ENCODE results near the gene DUSP15. TPM values are rescaled to one million over a fixed set of nuclear protein-coding genes. Genes with fewer than 3 reads are reported as not detected.

The DUSP15 gene
- polyA plus RNA-seq, 1 donor from 2014 or later, result 62.7 TPM

GRCh38 chr20:31836853-31837608, 33.3 kb downstream of the DUSP15 start:
- no peak overlapping the region for H3K9ac ChIP-seq (ENCODE audit: low read length)
- H3K9me2 ChIP-seq (ENCODE audit: insufficient read depth, low read length), result no peaks in the 10 kb centered on the region
- H3K36me3 ChIP-seq (ENCODE audit: insufficient read depth, low read length), result no peaks in the 10 kb centered on the region
- TF ChIP-seq, protein P1, sequence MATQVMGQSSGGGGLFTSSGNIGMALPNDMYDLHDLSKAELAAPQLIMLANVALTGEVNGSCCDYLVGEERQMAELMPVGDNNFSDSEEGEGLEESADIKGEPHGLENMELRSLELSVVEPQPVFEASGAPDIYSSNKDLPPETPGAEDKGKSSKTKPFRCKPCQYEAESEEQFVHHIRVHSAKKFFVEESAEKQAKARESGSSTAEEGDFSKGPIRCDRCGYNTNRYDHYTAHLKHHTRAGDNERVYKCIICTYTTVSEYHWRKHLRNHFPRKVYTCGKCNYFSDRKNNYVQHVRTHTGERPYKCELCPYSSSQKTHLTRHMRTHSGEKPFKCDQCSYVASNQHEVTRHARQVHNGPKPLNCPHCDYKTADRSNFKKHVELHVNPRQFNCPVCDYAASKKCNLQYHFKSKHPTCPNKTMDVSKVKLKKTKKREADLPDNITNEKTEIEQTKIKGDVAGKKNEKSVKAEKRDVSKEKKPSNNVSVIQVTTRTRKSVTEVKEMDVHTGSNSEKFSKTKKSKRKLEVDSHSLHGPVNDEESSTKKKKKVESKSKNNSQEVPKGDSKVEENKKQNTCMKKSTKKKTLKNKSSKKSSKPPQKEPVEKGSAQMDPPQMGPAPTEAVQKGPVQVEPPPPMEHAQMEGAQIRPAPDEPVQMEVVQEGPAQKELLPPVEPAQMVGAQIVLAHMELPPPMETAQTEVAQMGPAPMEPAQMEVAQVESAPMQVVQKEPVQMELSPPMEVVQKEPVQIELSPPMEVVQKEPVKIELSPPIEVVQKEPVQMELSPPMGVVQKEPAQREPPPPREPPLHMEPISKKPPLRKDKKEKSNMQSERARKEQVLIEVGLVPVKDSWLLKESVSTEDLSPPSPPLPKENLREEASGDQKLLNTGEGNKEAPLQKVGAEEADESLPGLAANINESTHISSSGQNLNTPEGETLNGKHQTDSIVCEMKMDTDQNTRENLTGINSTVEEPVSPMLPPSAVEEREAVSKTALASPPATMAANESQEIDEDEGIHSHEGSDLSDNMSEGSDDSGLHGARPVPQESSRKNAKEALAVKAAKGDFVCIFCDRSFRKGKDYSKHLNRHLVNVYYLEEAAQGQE (IDR thresholded peaks at IDR 0.05; ENCODE audit: borderline replicate concordance), result no peak
- TF ChIP-seq RAD21 (conservative IDR thresholded peaks at IDR 0.05), result no peak
- H3K4me3 ChIP-seq (ENCODE audit: low read length), result no peak overlapping the region
- H3F3A ChIP-seq (ENCODE audit: insufficient read depth, low read length, poor library complexity, severe bottlenecking), result no peaks in the 10 kb centered on the region
- H3K27me3 ChIP-seq (ENCODE audit: insufficient read depth, low read depth, low read length), result no peaks in the 10 kb centered on the region
- no peaks in the 10 kb centered on the region for H4K20me1 ChIP-seq (ENCODE audit: insufficient read depth)
- no peak overlapping the region for H2AFZ ChIP-seq (ENCODE audit: low read depth, low read length)
- no peak overlapping the region for H3K27ac ChIP-seq (ENCODE audit: low read length)
- H3K9me3 ChIP-seq (ENCODE audit: low read length), result no peaks in the 10 kb centered on the region
- H3K4me2 ChIP-seq (ENCODE audit: low read length), result no peak overlapping the region
- H3K79me2 ChIP-seq (replicated peaks; ENCODE audit: insufficient read depth, low read length), result no peaks in the 10 kb centered on the region

GRCh38 chr20:31835977-31836852, 34.1 kb downstream of the DUSP15 start:
- H3K36me3 ChIP-seq (ENCODE audit: insufficient read depth, low read length), result no peaks in the 10 kb centered on the region
- H3K9me3 ChIP-seq (ENCODE audit: low read length), result no peaks in the 10 kb centered on the region
- H4K20me1 ChIP-seq (ENCODE audit: insufficient read depth), result no peaks in the 10 kb centered on the region
- TF ChIP-seq, protein P1 (IDR thresholded peaks at IDR 0.05; ENCODE audit: borderline replicate concordance), result no peak
- no peak for TF ChIP-seq MXI1 (conservative IDR thresholded peaks at IDR 0.05; ENCODE audit: poor library complexity, severe bottlenecking)
- no peak for TF ChIP-seq SMC3 (conservative IDR thresholded peaks at IDR 0.05; ENCODE audit: poor library complexity)
- TF ChIP-seq POLR2AphosphoS5 (IDR thresholded peaks at IDR 0.05), result no peak
- TF ChIP-seq RAD21 (conservative IDR thresholded peaks at IDR 0.05), result no peak
- H3K4me3 ChIP-seq (ENCODE audit: low read length), result no peak overlapping the region
- H2AFZ ChIP-seq (ENCODE audit: low read depth, low read length), result no peak overlapping the region
- H3K9ac ChIP-seq (ENCODE audit: low read length), result no peak overlapping the region
- H3K27me3 ChIP-seq (ENCODE audit: insufficient read depth, low read depth, low read length), result no peaks in the 10 kb centered on the region
- H3K9me2 ChIP-seq (ENCODE audit: insufficient read depth, low read length), result no peaks in the 10 kb centered on the region
- H3F3A ChIP-seq (ENCODE audit: insufficient read depth, low read length, poor library complexity, severe bottlenecking), result no peaks in the 10 kb centered on the region
- H3K4me2 ChIP-seq (ENCODE audit: low read length), result no peak overlapping the region
- no peaks in the 10 kb centered on the region for H3K79me2 ChIP-seq (replicated peaks; ENCODE audit: insufficient read depth, low read length)
- no peak overlapping the region for H3K27ac ChIP-seq (ENCODE audit: low read length)
